Activated CD8-positive, alpha-beta T cell treated with anti-CD3 and anti-CD28 coated beads for 36 hours (primary cell): ENCODE data around the gene SIGLEC14. TPM values are rescaled to one million over a fixed set of nuclear protein-coding genes. Genes with fewer than 3 reads are reported as not detected.
"Not testable (repeated sequence)": the region's sequence is repeated elsewhere in the genome, so short reads cannot be mapped to it uniquely, and the experiment has no call there.

Experiments
- ATAC-seq: fragments of 200-7000 bp; cut with Tn5 transposase; one replicate; pipeline ENCODE4 v1.10.0; 2021; ENCODE audit warnings: mild to moderate bottlenecking, moderate library complexity
- CTCF ChIA-PET: fragments of 350-600 bp; sonication (Branson Sonifier 250); formaldehyde crosslinking; loops from one replicate; lab custom pipeline; 2021; ENCODE audit warnings: antibody characterized with exemption; lab: Charles Lee
- POLR2A ChIA-PET: fragments of 350-600 bp; sonication (Branson Sonifier 250); formaldehyde crosslinking; loops from one replicate; lab custom pipeline; 2021; ENCODE audit warnings: antibody characterized with exemption; lab: Charles Lee
- DNase-seq: peaks from one replicate; pipeline ENCODE4 v3.0.0-alpha.2; 2020
- H3K27ac Mint-ChIP-seq: one replicate; pipeline ENCODE4 v1.8.0; 2021; ENCODE audit warnings: mild to moderate bottlenecking, mixed read lengths
- H3K27me3 Mint-ChIP-seq: one replicate; pipeline ENCODE4 v1.8.0; 2021; ENCODE audit warnings: mixed read lengths
- H3K36me3 Mint-ChIP-seq: one replicate; pipeline ENCODE4 v1.8.0; 2021; ENCODE audit warnings: low read depth, mixed read lengths
- H3K4me1 Mint-ChIP-seq: one replicate; pipeline ENCODE4 v1.8.0; 2021; ENCODE audit warnings: low read depth, mixed read lengths
- H3K4me3 Mint-ChIP-seq: one replicate; pipeline ENCODE4 v1.8.0; 2021; ENCODE audit warnings: mild to moderate bottlenecking, moderate library complexity, mixed read lengths
- H3K9me3 Mint-ChIP-seq: one replicate; pipeline ENCODE4 v1.8.0; 2021; ENCODE audit warnings: mixed read lengths
- CTCF ChIP-seq: fragments of 200-600 bp; IDR thresholded peaks from one replicate; pipeline ENCODE4 v1.8.0; 2022; ENCODE audit warnings: antibody characterized with exemption, mild to moderate bottlenecking
- intact Hi-C: fragments of 100-400 bp; cut with micrococcal nuclease; formaldehyde crosslinking; loops from one replicate; pipeline ENCODE4 v1.10.0; 2022
- total RNA-seq, 2 experiments: library from RNA; stranded (reverse); gene quantifications; one replicate each; pipeline ENCODE4 v1.2.3, GENCODE V29; 2021

SIGLEC14 gene
- total RNA-seq, 2 experiments from 2014 or later = not detected

- H3K36me3 Mint-ChIP-seq, ATAC-seq, intact Hi-C loops, DNase-seq, POLR2A ChIA-PET, H3K27me3 Mint-ChIP-seq: not testable (repeated sequence)
- peak overlapping the region; percentile 72 for H3K27ac Mint-ChIP-seq
- CTCF ChIA-PET = interaction anchor here (0.6 to 3.0 kb wide), 6 partner anchors 12 to 203 kb away, joined by 3 to 15 read pairs (median 4); no protein-coding TSS in a partner anchor
- H3K9me3 Mint-ChIP-seq = peaks cover 10% of the 10 kb centered on the region
- peak overlapping the region; percentile 31 for H3K4me3 Mint-ChIP-seq
- peaks cover 15% of the 10 kb centered on the region for H3K4me1 Mint-ChIP-seq
- TF ChIP-seq CTCF = peak; percentile 35
Observed at GRCh38 chr19:51675911-51676565, 29.4 kb upstream of the SIGLEC14 start.

- Mint-ChIP-seq H3K27me3 (peaks cover 27% of the 10 kb centered on the region), H3K9me3 (peaks cover 2% of the 10 kb centered on the region), H3K4me3 (no peak overlapping the region), H3K4me1 (peaks cover 5% of the 10 kb centered on the region), H3K27ac (no peak overlapping the region), H3K36me3 (no peaks in the 10 kb centered on the region)
- ChIA-PET POLR2A (no interaction called here), CTCF (interaction anchor here (0.6 kb wide), 1 partner anchor 11 kb away, joined by 4 read pairs; no protein-coding TSS in a partner anchor)
- ATAC-seq (no peak), DNase-seq (no peak)
- TF ChIP-seq CTCF = no peak
- intact Hi-C loops = no loop called here
Observed at GRCh38 chr19:51668216-51668615, 21.6 kb upstream of the SIGLEC14 start.

- H3K27me3 Mint-ChIP-seq = peaks cover 37% of the 10 kb centered on the region
- POLR2A ChIA-PET = no interaction called here
- ATAC-seq = no peak
- CTCF ChIA-PET = no interaction called here
- H3K9me3 Mint-ChIP-seq = peaks cover 2% of the 10 kb centered on the region
- no peak for DNase-seq
- TF ChIP-seq CTCF = peak; percentile 19
- H3K4me1 Mint-ChIP-seq = peaks cover 5% of the 10 kb centered on the region
- H3K27ac Mint-ChIP-seq = no peak overlapping the region
- H3K4me3 Mint-ChIP-seq = no peak overlapping the region
- intact Hi-C loops = no loop called here
- H3K36me3 Mint-ChIP-seq = no peaks in the 10 kb centered on the region
Observed at GRCh38 chr19:51664997-51665396, 18.4 kb upstream of the SIGLEC14 start.

GRCh38 chr19:51664131-51664530, 17.5 kb upstream of the SIGLEC14 start:
- H3K36me3 Mint-ChIP-seq = no peaks in the 10 kb centered on the region
- no peak overlapping the region for H3K4me3 Mint-ChIP-seq
- intact Hi-C loops = no loop called here
- POLR2A ChIA-PET = no interaction called here
- peaks cover under 1% of the 10 kb centered on the region for H3K4me1 Mint-ChIP-seq
- no peak for ATAC-seq
- no peak for DNase-seq
- CTCF ChIA-PET = interaction anchor here (1.1 kb wide), 1 partner anchor 506 kb away, joined by 4 read pairs; no protein-coding TSS in a partner anchor
- H3K27ac Mint-ChIP-seq = no peak overlapping the region
- H3K27me3 Mint-ChIP-seq = peaks cover 37% of the 10 kb centered on the region
- H3K9me3 Mint-ChIP-seq = peaks cover 2% of the 10 kb centered on the region
- no peak for TF ChIP-seq CTCF

GRCh38 chr19:51663650-51664049, 17.0 kb upstream of the SIGLEC14 start:
- Mint-ChIP-seq H3K27ac (no peak overlapping the region), H3K4me1 (no peaks in the 10 kb centered on the region), H3K36me3 (no peaks in the 10 kb centered on the region), H3K27me3 (peaks cover 37% of the 10 kb centered on the region), H3K9me3 (peaks cover 2% of the 10 kb centered on the region), H3K4me3 (no peak overlapping the region)
- ATAC-seq (no peak), DNase-seq (no peak)
- intact Hi-C loops = no loop called here
- CTCF ChIA-PET = interaction anchor here (1.1 to 1.2 kb wide), 2 partner anchors 190 to 505 kb away, joined by 3 to 4 read pairs; no protein-coding TSS in a partner anchor
- no peak for TF ChIP-seq CTCF
- POLR2A ChIA-PET = no interaction called here
